ENCODE data around the gene PCDHGB4.
"Not testable (repeated sequence)": the region's sequence is repeated elsewhere in the genome, so short reads cannot be mapped to it uniquely, and the experiment has no call there.

The PCDHGB4 gene

DNA sequence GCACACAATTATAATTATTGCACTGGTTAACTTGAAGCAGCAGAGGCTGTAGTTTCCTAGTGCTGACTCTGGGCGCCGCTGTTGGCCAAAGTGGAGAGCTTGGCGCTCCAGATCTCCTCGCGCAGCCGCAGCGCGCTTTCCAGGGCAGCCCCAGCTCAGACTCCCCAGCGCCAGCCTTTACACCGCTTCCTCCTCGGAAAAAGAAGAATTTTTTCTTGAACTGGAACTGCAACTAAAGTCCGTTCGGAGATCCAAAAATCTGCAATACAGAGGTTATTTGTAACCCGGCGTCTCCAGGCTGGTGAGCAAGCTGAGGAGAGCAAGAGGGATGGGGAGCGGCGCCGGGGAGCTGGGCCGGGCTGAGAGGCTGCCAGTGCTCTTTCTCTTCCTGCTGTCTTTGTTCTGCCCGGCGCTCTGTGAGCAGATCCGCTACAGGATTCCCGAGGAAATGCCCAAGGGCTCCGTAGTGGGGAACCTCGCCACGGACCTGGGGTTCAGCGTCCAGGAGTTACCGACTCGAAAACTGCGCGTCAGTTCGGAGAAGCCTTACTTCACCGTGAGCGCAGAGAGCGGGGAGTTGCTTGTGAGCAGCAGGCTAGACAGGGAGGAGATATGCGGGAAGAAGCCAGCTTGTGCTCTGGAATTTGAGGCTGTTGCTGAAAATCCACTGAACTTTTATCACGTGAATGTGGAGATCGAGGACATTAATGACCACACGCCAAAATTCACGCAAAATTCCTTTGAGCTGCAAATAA is at the start of gene PCDHGB4:
TSS of gene PCDHGB4 (plus strand) at position 142 of the 755 bp plus-strand sequence. CDS start at position 329, 187 bp downstream.
- not testable (repeated sequence) for DNase-seq (ENCODE audit: low spot score)

DNA sequence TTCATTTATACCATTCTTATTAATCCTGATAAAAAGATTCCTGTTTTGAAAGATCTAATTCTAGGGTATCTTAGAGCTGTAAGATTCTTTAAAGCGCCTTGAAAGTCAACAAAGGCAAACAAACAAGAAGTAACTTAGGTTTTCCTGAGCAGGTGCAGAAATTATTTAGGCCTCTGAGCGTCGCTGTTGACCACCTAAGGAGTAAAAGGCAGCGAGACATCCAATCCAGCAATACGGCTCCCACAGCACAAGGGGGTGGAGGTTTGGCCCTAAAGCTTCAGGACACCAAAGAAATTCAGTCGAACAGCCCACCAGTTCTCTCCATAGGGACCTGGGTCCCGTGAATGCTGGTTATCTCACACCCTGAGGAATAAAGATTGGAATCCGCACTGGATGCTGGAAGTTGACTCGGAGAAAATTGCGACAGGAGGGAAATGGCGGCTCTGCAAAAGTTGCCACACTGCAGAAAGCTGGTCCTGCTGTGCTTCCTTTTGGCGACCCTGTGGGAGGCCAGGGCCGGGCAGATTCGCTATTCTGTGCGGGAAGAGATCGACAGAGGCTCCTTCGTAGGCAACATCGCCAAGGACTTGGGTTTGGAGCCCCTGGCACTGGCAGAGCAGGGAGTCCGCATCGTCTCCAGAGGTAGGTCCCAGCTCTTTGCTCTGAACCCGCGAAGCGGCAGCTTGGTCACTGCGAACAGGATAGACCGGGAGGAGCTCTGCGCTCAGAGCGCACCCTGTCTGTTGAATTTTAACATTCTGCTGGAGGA is 48.8 kb upstream of the PCDHGB4 start, which contains the start of gene PCDHGA2:
TSS of gene PCDHGA2 (plus strand) at position 223 of the 769 bp plus-strand sequence.
- no peak for DNase-seq (ENCODE audit: low spot score)

DNA sequence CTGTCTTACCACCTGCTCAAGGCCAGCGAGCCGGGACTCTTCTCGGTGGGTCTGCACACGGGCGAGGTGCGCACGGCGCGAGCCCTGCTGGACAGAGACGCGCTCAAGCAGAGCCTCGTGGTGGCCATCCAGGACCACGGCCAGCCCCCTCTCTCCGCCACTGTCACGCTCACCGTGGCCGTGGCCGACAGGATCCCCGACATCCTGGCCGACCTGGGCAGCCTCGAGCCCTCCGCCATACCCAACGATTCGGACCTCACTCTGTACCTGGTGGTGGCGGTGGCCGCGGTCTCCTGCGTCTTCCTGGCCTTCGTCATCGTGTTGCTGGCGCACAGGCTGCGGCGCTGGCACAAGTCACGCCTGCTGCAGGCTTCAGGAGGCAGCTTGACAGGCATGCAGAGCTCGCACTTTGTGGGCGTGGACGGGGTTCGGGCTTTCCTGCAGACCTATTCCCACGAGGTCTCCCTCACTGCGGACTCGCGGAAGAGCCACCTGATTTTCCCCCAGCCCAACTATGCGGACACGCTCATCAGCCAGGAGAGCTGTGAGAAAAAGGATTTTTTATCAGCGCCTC is 46.6 kb upstream of the PCDHGB4 start:
- DNase-seq (ENCODE audit: low spot score): not testable (repeated sequence)

DNA sequence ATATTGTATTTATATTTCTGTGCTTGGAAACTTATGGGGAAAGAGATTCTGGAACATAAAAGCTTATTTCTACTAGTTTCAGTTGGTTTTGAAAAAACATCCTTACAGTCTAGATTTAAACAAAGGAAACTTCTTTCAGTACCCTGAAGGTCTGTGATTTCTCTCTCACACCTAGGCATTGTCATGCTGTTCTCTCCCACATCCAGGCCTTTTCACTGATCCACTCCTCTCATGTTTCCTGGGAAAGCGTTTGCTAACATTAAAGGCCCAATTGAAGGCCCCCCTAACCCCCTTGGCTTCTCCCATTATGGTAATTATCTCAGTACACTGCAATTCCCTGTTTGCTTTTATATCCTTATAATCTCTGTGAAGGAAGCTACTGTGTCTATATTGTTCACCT is 44.7 kb upstream of the PCDHGB4 start:
- DNase-seq (ENCODE audit: low spot score): no peak

DNA sequence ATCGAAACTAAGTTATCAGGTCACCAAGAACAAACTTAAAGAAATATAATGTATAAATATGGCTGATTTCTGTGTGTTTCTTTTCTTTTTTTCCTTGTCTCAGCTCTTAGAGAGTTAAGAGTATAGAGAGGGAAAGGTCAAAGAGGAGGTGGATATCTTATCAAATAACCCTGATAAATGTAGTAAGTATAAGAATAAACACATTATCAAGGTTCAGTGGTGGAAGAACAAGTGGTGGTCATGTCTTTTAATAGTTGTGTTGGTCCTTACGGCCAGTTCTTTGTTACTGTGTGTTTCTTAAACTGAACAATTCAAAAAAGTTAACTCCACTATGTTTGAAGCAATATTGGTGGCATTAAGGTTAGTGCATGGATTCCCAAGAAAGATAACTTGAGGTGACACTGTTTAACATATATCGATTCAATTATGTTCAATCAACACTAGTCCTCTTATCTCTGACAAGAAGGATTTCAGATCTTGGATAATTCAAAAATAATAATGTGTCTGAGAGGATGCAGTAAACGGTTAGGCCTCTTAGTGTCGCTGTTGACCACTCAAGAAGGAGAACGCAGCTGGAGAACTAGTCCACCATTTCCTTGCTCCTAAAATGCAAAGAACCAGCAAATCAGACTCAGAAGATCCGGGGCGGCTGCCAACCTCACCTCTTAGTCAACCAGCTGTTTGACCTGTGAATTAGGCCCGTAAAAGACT is 44.1 kb upstream of the PCDHGB4 start, which contains the start of gene PCDHGA3:
TSS of gene PCDHGA3 (plus strand) at position 588 of the 711 bp plus-strand sequence. CDS start 205 bp downstream, outside the sequence.
- DNase-seq (ENCODE audit: low spot score): no peak

DNA sequence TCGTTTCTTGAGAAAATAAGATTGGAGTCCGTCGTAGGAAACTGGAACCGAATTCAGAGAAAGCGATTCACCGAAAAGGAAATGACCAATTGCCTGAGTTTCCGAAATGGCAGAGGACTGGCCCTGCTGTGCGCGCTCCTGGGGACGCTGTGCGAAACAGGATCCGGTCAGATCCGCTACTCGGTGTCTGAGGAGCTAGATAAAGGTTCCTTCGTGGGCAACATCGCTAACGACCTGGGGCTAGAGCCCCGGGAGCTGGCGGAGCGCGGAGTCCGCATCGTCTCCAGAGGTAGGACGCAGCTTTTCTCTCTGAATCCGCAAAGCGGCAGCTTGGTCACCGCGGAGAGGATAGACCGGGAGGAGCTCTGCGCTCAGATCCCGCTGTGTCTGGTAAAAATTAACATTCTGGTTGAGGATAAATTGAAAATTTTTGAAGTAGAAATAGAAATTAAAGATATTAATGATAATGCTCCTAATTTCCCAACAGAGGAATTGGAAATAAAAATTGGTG is 43.5 kb upstream of the PCDHGB4 start:
- DNase-seq (ENCODE audit: low spot score): no peak

DNA sequence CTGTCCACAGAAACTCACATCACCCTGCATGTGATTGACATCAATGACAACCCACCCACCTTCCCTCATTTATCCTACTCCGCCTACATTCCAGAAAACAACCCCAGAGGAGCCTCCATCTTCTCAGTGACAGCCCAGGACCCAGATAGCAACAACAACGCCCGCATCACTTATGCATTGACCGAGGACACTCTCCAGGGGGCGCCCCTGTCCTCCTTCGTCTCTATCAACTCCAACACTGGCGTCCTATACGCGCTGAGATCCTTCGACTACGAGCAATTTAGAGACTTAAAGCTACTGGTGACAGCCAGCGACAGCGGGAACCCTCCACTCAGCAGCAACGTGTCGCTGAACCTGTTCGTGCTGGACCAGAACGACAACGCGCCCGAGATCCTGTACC is 42.2 kb upstream of the PCDHGB4 start:
- no peak for DNase-seq (ENCODE audit: low spot score)

DNA sequence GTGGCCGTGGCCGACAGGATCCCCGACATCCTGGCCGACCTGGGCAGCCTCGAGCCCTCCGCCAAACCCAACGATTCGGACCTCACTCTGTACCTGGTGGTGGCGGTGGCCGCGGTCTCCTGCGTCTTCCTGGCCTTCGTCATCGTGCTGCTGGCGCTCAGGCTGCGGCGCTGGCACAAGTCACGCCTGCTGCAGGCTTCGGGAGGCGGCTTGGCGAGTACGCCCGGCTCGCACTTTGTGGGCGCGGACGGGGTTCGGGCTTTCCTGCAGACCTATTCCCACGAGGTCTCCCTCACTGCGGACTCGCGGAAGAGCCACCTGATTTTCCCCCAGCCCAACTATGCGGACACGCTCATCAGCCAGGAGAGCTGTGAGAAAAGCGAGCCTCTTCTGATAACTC is 41.5 kb upstream of the PCDHGB4 start:
- not testable (repeated sequence) for DNase-seq (ENCODE audit: low spot score)

DNA sequence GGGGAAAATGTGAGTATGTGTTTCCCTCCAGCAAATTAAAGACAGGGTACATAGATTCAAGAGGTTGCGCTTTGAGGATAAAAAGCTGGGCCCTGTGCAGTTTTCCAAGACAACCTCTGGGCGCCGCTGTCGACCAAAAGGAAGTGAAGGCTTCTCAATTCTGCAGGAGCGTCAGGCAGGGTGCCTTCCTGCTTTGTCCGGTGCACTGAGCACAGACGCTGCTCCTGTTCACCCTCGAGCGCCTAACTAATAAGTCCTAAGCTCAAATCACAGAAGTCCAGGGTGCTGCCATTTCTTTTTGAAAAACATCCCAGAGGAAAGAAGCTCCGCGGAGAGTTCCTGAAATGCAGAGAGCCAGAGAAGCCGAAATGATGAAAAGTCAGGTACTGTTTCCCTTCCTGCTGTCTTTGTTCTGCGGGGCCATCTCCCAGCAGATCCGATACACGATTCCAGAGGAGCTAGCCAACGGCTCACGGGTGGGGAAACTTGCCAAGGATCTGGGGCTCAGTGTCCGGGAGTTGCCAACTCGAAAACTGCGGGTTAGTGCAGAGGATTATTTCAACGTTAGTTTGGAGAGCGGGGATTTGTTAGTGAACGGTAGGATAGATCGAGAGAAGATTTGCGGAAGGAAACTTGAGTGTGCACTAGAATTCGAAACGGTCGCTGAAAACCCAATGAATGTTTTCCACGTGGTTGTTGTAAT is 37.4 kb upstream of the PCDHGB4 start, which contains the start of gene PCDHGB1:
TSS of gene PCDHGB1 (plus strand) at position 183 of the 703 bp plus-strand sequence. CDS start at position 345, 162 bp downstream.
- peak; percentile 44 for DNase-seq (ENCODE audit: low spot score)

DNA sequence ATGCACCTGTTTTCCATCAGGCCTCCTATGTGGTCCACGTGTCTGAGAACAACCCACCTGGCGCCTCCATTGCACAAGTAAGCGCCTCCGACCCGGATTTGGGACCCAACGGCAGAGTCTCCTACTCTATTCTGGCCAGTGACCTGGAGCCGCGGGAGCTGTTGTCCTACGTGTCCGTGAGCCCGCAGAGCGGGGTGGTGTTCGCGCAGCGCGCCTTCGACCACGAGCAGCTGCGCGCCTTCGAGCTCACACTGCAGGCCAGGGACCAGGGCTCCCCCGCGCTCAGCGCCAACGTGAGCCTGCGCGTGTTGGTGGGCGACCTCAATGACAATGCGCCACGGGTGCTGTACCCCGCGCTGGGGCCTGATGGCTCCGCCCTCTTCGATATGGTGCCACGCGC is 35.9 kb upstream of the PCDHGB4 start:
- DNase-seq (ENCODE audit: low spot score): no peak

DNA sequence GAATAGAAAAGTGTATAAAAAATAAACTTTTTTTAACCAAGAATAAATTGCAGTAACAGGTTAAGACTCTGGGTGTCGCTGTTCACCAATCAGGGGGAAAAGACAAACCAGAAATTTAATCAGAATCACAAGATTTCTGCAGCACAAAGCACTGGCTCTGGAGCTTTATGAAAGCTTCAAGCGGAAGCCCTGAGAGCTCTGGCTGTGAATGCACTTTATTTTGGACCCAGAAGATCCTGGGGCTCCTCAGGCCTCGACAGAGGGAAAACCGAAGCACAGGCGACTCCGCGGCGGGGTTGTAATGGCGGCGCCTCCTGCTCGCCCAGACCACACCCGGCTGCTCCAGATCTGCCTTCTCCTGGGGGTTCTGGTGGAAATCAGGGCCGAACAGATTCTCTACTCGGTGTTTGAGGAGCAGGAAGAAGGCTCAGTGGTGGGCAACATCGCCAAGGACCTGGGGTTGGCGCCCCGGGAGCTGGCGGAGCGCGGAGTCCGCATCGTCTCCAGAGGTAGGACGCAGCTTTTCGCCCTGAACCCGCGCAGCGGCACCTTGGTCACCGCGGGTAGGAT is 32.5 kb upstream of the PCDHGB4 start, which contains the start of gene PCDHGA4:
TSS of gene PCDHGA4 (plus strand) at position 122 of the 570 bp plus-strand sequence. CDS start at position 209, 87 bp downstream.
- no peak for DNase-seq (ENCODE audit: low spot score)

DNA sequence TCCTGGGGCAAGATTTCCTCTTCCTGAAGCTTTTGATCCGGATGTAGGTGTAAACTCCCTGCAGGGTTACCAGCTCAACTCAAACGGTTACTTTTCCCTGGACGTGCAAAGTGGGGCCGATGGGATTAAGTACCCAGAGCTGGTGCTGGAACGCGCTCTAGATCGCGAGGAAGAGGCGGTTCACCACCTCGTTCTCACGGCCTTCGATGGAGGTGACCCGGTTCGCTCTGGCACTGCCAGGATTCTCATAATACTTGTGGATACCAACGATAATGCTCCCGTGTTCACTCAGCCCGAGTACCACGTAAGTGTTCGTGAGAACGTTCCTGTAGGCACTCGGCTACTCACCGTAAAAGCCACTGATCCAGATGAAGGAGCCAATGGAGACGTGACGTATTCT is 31.9 kb upstream of the PCDHGB4 start:
- no peak for DNase-seq (ENCODE audit: low spot score)

DNA sequence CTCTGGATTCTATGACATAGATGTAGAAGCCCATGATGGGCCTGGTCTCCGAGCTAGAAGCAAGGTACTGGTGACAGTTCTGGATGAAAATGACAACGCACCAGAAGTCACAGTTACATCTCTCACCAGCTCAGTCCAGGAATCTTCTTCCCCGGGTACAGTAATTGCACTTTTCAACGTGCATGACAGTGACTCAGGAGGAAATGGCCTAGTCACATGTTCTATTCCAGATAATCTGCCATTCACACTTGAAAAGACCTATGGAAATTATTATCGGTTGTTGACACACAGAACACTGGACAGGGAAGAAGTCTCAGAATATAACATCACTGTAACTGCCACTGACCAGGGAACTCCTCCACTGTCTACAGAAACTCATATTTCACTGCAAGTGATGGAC is 31.4 kb upstream of the PCDHGB4 start:
- no peak for DNase-seq (ENCODE audit: low spot score)

DNA sequence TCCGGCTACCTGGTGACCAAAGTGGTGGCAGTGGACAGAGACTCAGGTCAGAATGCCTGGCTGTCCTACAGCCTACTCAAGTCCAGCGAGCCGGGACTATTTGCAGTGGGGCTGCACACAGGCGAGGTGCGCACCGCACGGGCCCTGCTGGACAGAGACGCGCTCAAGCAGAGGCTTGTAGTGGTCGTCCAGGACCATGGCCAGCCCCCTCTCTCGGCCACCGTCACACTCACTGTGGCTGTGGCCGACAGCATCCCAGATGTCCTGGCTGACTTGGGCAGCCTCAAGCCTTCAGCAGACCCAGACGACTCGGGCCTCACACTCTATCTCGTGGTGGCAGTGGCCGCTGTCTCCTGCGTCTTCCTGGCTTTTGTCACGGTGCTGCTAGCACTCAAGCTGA is 30.5 kb upstream of the PCDHGB4 start:
- DNase-seq (ENCODE audit: low spot score): no peak

DNA sequence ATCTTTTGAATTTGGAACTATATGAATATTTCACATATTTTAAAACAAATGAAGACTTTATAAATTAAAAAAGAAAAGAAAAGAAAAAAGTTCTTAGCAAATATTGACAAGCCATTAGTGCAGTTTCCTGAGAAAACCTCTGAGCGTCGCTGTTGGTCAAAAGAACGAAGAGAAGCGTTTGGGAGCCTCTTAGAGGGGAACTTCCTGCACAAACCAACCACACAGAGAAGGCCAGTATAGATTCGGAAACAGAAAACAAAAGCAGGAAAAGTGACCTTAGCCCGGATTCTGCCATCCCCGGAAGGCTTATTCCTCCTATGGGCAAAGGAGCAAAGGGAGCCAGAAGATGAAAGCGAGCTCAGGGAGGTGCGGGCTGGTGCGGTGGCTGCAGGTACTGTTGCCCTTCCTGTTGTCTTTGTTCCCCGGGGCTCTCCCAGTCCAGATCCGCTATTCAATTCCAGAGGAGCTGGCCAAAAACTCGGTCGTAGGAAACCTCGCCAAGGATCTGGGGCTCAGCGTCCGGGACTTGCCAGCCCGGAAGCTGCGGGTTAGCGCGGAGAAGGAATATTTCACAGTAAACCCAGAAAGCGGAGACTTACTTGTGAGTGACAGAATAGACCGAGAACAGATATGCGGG is 27.6 kb upstream of the PCDHGB4 start, which contains the start of gene PCDHGB2:
TSS of gene PCDHGB2 (plus strand) at position 205 of the 637 bp plus-strand sequence. CDS start at position 347, 142 bp downstream.
- DNase-seq (ENCODE audit: low spot score): peak; percentile 30

DNA sequence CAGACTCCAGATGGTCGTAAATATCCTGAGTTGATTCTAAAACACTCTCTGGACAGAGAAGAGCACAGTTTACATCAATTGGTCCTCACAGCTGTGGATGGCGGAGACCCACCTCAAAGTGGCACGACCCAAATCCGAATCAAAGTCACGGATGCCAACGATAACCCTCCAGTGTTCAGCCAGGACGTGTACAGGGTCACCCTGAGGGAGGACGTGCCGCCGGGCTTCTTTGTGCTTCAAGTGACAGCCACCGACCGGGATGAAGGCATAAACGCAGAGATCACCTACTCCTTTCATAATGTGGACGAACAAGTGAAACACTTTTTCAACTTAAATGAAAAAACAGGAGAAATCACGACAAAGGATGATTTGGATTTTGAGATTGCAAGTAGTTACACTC is 26.8 kb upstream of the PCDHGB4 start:
- DNase-seq (ENCODE audit: low spot score): no peak

DNA sequence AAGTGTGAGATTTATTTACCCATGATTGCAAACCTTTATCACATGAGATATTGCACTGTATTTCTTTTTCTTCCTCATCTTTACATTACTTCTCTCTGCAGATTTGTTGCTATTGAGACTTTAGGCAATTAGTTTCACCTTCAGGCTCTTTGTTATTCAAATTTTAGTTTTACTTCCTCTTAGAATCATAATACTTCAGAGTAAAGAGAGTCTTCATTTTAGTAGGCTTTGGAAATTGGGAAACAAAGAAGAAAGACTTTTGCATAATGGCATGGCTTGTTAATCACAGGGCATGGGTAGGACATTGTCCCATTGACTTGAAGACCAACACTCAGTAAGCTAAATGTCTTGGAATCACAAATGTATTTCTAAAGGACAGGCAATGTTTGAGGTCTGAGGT is 24.8 kb upstream of the PCDHGB4 start:
- DNase-seq (ENCODE audit: low spot score): no peak

DNA sequence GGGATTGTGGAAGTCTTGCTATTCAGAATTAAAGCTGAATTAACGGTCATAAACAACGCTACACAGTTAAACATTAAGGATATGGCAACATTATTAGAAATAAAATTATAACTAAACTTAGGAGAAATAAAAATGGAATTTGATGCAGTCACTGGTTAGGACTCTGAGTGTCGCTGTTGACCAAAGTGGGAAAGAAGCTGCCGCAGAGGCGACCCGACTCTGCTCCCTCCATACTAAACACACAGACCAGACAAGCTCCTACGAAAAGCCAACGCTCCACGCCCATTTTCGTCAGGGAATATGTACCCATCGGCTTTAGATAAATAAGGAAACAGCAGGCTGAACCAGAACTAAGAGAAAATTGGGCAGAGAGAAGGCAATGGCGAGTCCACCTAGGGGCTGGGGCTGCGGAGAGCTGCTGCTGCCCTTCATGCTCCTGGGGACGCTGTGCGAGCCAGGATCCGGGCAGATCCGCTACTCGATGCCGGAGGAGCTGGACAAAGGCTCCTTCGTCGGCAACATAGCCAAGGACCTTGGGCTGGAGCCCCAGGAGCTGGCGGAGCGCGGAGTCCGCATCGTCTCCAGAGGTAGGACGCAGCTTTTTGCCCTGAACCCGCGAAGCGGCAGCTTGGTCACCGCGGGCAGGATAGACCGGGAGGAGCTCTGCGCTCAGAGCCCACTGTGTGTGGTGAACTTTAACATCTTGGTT is 23.4 kb upstream of the PCDHGB4 start, which contains the start of gene PCDHGA5:
TSS of gene PCDHGA5 (plus strand) at position 211 of the 709 bp plus-strand sequence. CDS start at position 380, 169 bp downstream.
- DNase-seq (ENCODE audit: low spot score): no peak

Data from Ammon's horn (tissue), 1 donor.